Smooth muscle cell (in vitro differentiated cells): ENCODE measurements around the gene FOS. TPM values are rescaled to one million over a fixed set of nuclear protein-coding genes. Genes with fewer than 3 reads are reported as not detected.
"Not testable (repeated sequence)": the region's sequence is repeated elsewhere in the genome, so short reads cannot be mapped to it uniquely, and the experiment has no call there.

Source experiments
- DNase-seq: peaks from one replicate; lab custom pipeline; 2025; ENCODE audit not compliant: unreplicated experiment; lab: John Stamatoyannopoulos, UW
- H2AFZ ChIP-seq: fragments of 200-600 bp; sonication (generic); 2 replicates; pipeline ENCODE4 v1.6.0; 2016; ENCODE audit warnings: antibody characterized with exemption, low read depth, mild to moderate bottlenecking
- H3F3A ChIP-seq: fragments of 200-600 bp; sonication (generic); 2 replicates; pipeline ENCODE4 v1.6.0; 2017; ENCODE audit warnings: antibody characterized with exemption, low read depth
- H3K27ac ChIP-seq: fragments of 200-600 bp; sonication (generic); 2 replicates; pipeline ENCODE4 v1.5.1; 2016; ENCODE audit warnings: low read depth, mild to moderate bottlenecking
- H3K27me3 ChIP-seq: fragments of 200-600 bp; sonication (generic); 2 replicates; pipeline ENCODE4 v1.6.1; 2016; ENCODE audit warnings: low read depth, mild to moderate bottlenecking
- H3K36me3 ChIP-seq: fragments of 200-600 bp; sonication (generic); 2 replicates; pipeline ENCODE4 v1.5.1; 2016; ENCODE audit warnings: low read depth
- H3K4me1 ChIP-seq: fragments of 200-600 bp; sonication (generic); 2 replicates; pipeline ENCODE4 v1.5.1; 2016; ENCODE audit warnings: low read depth
- H3K4me2 ChIP-seq: fragments of 200-600 bp; sonication (generic); 2 replicates; pipeline ENCODE4 v1.6.0; 2016; ENCODE audit warnings: mild to moderate bottlenecking
- H3K4me3 ChIP-seq: fragments of 200-600 bp; sonication (generic); 2 replicates; pipeline ENCODE4 v1.5.1; 2016; ENCODE audit warnings: mild to moderate bottlenecking
- H3K79me2 ChIP-seq: fragments of 200-600 bp; sonication (generic); 2 replicates; pipeline ENCODE4 v1.6.0; 2016; ENCODE audit warnings: low read depth, mild to moderate bottlenecking
- H3K9ac ChIP-seq: fragments of 200-600 bp; sonication (generic); 2 replicates; pipeline ENCODE4 v1.6.0; 2016; ENCODE audit warnings: low read depth
- H3K9me3 ChIP-seq: fragments of 200-600 bp; sonication (generic); replicated peaks from 2 replicates; pipeline ENCODE4 v1.5.1; 2016; ENCODE audit warnings: low read depth
- H4K20me1 ChIP-seq: fragments of 200-600 bp; sonication (generic); 2 replicates; pipeline ENCODE4 v1.6.0; 2016; ENCODE audit warnings: low read depth
- WGBS: methylation state at CpG from one replicate; pipeline ENCODE4 v1.1.7; 2016; ENCODE audit warnings: low lambda C conversion rate; 5-methylcytosine and 5-hydroxymethylcytosine counted together
- polyA plus RNA-seq: library from polyadenylated mRNA; unstranded; fragments of >200 nt; fragmentation: Nextera tagmentation; extraction: Ambion mirVana; gene quantifications from 2 replicates; pipeline ENCODE4 v1.2.1, GENCODE V29; 2016
- total RNA-seq: library from RNA; depleted of rRNA; stranded (reverse); fragments of >200 nt; gene quantifications from 2 replicates; pipeline ENCODE4 v1.2.3, GENCODE V29; 2014
- TF ChIP-seq, protein P1 (sequence below): fragments of 200-600 bp; sonication (generic); IDR thresholded peaks from 2 replicates; pipeline ENCODE4 v1.5.1; 2017; ENCODE audit warnings: borderline replicate concordance, mild to moderate bottlenecking, antibody characterized with exemption; ENCODE audit not compliant: insufficient read depth, poor library complexity, severe bottlenecking

FOS gene
- total and polyA plus RNA-seq, 2 experiments from 2014 or later = 1,280 to 1,567 TPM

GRCh38 chr14:75234173-75235115, 44.2 kb upstream of the FOS start:
- DNase-seq = peak; percentile 5
- no peak overlapping the region for H3K9ac ChIP-seq
- H3K4me3 ChIP-seq = no peak overlapping the region
- H3K9me3 ChIP-seq = no peaks in the 10 kb centered on the region
- peak overlapping the region; percentile 2 for H2AFZ ChIP-seq
- H3K36me3 ChIP-seq = no peaks in the 10 kb centered on the region
- no peaks in the 10 kb centered on the region for H3K27me3 ChIP-seq
- peak overlapping the region; percentile 56 for H3K27ac ChIP-seq
- no peaks in the 10 kb centered on the region for H3F3A ChIP-seq
- TF ChIP-seq, protein P1, sequence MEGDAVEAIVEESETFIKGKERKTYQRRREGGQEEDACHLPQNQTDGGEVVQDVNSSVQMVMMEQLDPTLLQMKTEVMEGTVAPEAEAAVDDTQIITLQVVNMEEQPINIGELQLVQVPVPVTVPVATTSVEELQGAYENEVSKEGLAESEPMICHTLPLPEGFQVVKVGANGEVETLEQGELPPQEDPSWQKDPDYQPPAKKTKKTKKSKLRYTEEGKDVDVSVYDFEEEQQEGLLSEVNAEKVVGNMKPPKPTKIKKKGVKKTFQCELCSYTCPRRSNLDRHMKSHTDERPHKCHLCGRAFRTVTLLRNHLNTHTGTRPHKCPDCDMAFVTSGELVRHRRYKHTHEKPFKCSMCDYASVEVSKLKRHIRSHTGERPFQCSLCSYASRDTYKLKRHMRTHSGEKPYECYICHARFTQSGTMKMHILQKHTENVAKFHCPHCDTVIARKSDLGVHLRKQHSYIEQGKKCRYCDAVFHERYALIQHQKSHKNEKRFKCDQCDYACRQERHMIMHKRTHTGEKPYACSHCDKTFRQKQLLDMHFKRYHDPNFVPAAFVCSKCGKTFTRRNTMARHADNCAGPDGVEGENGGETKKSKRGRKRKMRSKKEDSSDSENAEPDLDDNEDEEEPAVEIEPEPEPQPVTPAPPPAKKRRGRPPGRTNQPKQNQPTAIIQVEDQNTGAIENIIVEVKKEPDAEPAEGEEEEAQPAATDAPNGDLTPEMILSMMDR = no peak
- peak overlapping the region; percentile 28 for H3K4me2 ChIP-seq
- H3K4me1 ChIP-seq = no peaks in the 10 kb centered on the region
- no peaks in the 10 kb centered on the region for H4K20me1 ChIP-seq
- 49% methylated on average over 19 of the region's 19 CpGs for whole genome bisulfite sequencing
- H3K79me2 ChIP-seq = no peaks in the 10 kb centered on the region

DNA sequence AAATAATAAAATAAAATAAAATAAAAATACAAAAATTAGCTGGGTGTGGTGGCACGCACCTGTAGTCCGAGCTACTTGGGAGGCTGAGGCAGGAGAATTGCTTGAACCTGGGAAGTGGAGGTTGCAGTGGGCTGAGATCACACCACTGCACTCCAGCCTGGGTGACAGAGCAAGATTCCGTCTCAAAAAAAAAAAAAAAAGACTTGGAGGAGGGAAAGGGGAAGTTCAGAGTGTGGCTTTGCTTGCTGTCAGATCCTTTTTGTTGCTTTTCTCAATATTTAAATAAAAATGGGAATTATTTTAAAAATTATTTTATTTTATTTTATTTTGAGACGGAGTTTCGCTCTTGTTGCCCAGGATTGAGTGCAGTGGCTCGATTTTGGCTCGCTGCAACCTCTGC, 43.4 kb upstream of the FOS start:
- H3K9me3 ChIP-seq, H3K36me3 ChIP-seq, H2AFZ ChIP-seq: not testable (repeated sequence)

DNA sequence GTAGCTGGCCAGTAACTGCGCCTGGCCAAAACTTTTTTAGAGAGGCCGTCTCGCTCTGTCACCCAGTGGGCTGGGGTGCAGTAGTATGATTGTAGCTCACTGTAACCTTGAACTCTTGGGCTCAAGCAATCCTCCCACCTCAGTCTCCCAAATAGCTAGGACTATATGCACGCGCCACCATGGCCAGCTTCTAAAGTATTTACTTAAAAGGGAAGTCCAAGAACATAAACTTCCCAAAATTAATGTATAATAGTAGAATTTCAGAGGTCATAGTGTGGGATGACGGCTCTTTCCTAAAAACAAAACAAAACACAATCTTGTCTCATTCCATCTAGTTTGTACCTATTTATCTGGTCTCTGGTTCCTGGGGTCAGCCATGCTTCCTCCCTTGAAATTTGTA, 42.2 kb upstream of the FOS start:
- H3K9me3 ChIP-seq = no peaks in the 10 kb centered on the region
- no peak overlapping the region for H3K4me2 ChIP-seq
- H3K4me3 ChIP-seq = no peak overlapping the region
- no peak overlapping the region for H3K9ac ChIP-seq
- no peaks in the 10 kb centered on the region for H3K36me3 ChIP-seq
- H4K20me1 ChIP-seq = no peaks in the 10 kb centered on the region
- no peaks in the 10 kb centered on the region for H3K27me3 ChIP-seq
- no peak for DNase-seq
- TF ChIP-seq, protein P1 = no peak
- H2AFZ ChIP-seq = no peak overlapping the region
- H3K27ac ChIP-seq = no peak overlapping the region
- H3K4me1 ChIP-seq = no peaks in the 10 kb centered on the region
- 96% methylated on average over 6 of the region's 6 CpGs for WGBS
- H3F3A ChIP-seq = no peaks in the 10 kb centered on the region
- no peaks in the 10 kb centered on the region for H3K79me2 ChIP-seq

More for the DNA sequence above, 43.4 kb upstream of the FOS start:
- not testable (repeated sequence) for H3K4me3 ChIP-seq, DNase-seq, H3K4me2 ChIP-seq, H4K20me1 ChIP-seq, H3K27me3 ChIP-seq, H3K4me1 ChIP-seq, H3F3A ChIP-seq, H3K9ac ChIP-seq, H3K79me2 ChIP-seq
- 83% methylated on average over 7 of the region's 7 CpGs for WGBS
- H3K27ac ChIP-seq = peak overlapping the region; percentile 56

GRCh38 chr14:75236901-75237419, 41.7 kb upstream of the FOS start:
- no peak for DNase-seq
- Histone ChIP-seq H3K4me2 (no peak overlapping the region), H3K36me3 (no peaks in the 10 kb centered on the region), H3K4me1 (no peaks in the 10 kb centered on the region), H2AFZ (no peak overlapping the region), H3K9ac (no peak overlapping the region), H4K20me1 (no peaks in the 10 kb centered on the region), H3K4me3 (no peak overlapping the region), H3K9me3 (no peaks in the 10 kb centered on the region), H3K27me3 (no peaks in the 10 kb centered on the region), H3K79me2 (no peaks in the 10 kb centered on the region), H3F3A (no peaks in the 10 kb centered on the region), H3K27ac (no peak overlapping the region)
- 85% methylated on average over 9 of the region's 9 CpGs for WGBS
- TF ChIP-seq, protein P1 = no peak
